HG02588 (cell line): ENCODE measurements around the gene ISG20L2.
"Not testable (repeated sequence)": the region's sequence is repeated elsewhere in the genome, so short reads cannot be mapped to it uniquely, and the experiment has no call there.

Experiments used
- ATAC-seq: cut with Tn5 transposase; IDR thresholded peaks from one replicate; pipeline ENCODE4 v1.9.1; 2021; ENCODE audit warnings: mild to moderate bottlenecking, moderate library complexity; ENCODE audit not compliant: unreplicated experiment

ISG20L2 gene

GRCh38 chr1:156728599-156729462, at the start of gene ISG20L2:
TSS of gene ISG20L2 (minus strand) at chr1:156728766. CDS start at chr1:156727652, 1,114 bp downstream.
- peak; percentile 87 for ATAC-seq

- no peak for ATAC-seq
Observed at GRCh38 chr1:156777573-156777972, 49.0 kb upstream of the ISG20L2 start.

GRCh38 chr1:156776942-156777341, 48.4 kb upstream of the ISG20L2 start:
- ATAC-seq, result no peak

GRCh38 chr1:156775799-156776198, 47.2 kb upstream of the ISG20L2 start:
- ATAC-seq, result no peak

GRCh38 chr1:156773607-156774006, 45.0 kb upstream of the ISG20L2 start:
- ATAC-seq, result no peak

GRCh38 chr1:156772728-156773497, 44.3 kb upstream of the ISG20L2 start:
- no peak for ATAC-seq

- no peak for ATAC-seq
Observed at GRCh38 chr1:156772222-156772621, 43.7 kb upstream of the ISG20L2 start.

GRCh38 chr1:156768610-156769295, 40.2 kb upstream of the ISG20L2 start:
- no peak for ATAC-seq

GRCh38 chr1:156767879-156768604, 39.5 kb upstream of the ISG20L2 start:
- peak; percentile 3 for ATAC-seq

- ATAC-seq, result peak; percentile 88
Observed at GRCh38 chr1:156767101-156767878, 38.7 kb upstream of the ISG20L2 start, which contains the start of gene PRCC. TSS of gene PRCC (plus strand) at chr1:156767535. CDS start at chr1:156767772, 237 bp downstream.

- peak; percentile 3 for ATAC-seq
Observed at GRCh38 chr1:156766298-156767100, 37.9 kb upstream of the ISG20L2 start.

- ATAC-seq, result no peak
Observed at GRCh38 chr1:156765666-156766065, 37.1 kb upstream of the ISG20L2 start.

- not testable (repeated sequence) for ATAC-seq
Observed at GRCh38 chr1:156765136-156765535, 36.6 kb upstream of the ISG20L2 start.

- ATAC-seq, result no peak
Observed at GRCh38 chr1:156760796-156761104, 32.2 kb upstream of the ISG20L2 start.

GRCh38 chr1:156760092-156760795, 31.7 kb upstream of the ISG20L2 start:
- no peak for ATAC-seq

GRCh38 chr1:156757572-156758253, 29.1 kb upstream of the ISG20L2 start:
- ATAC-seq, result not testable (repeated sequence)

GRCh38 chr1:156756355-156756754, 27.8 kb upstream of the ISG20L2 start:
- no peak for ATAC-seq

- no peak for ATAC-seq
Observed at GRCh38 chr1:156755527-156755950, 27.0 kb upstream of the ISG20L2 start.
